HTERT RPE-1 (cell line): Measurements from ENCODE around the gene DIP2C.
"Not testable (repeated sequence)": the region's sequence is repeated elsewhere in the genome, so short reads cannot be mapped to it uniquely, and the experiment has no call there.

Experiments used
- in situ Hi-C: fragments of 300-500 bp; cut with MboI; formaldehyde crosslinking; loops from 4 replicates; pipeline ENCODE4 v1.14.3; 2020; ENCODE audit warnings: low sequenced_read_pairs

The DIP2C gene

DNA sequence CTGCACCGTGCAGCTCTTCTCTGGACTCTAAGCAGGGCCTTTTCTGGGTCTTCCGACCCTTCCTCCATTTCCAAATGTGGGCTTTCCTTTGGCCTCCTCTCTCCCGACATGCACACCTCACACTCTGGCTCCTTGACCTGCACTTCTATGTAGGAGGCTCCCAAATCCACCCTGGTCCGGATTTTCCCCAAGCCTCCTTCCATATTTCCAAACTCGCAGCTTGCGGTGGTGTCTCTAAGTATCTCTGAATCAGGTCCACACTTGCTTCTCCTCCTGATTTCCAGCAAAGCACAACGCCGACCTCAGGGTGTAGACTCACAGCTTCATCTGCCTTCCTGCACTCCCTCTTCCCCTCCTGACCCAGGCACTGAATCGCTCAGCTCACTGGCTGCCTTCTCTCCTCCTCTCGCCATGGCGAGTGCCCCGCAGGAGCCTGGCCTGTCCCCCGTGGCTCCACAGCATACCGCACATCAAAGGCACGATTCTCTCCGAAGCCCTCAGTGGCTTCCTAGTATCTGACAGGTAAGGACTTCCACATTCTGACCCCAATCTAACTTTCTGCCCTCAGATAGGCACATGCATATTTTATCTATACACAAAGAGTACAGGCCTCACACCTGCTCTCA is 27.8 kb downstream of the DIP2C start:
- in situ Hi-C loops = no loop called here

DNA sequence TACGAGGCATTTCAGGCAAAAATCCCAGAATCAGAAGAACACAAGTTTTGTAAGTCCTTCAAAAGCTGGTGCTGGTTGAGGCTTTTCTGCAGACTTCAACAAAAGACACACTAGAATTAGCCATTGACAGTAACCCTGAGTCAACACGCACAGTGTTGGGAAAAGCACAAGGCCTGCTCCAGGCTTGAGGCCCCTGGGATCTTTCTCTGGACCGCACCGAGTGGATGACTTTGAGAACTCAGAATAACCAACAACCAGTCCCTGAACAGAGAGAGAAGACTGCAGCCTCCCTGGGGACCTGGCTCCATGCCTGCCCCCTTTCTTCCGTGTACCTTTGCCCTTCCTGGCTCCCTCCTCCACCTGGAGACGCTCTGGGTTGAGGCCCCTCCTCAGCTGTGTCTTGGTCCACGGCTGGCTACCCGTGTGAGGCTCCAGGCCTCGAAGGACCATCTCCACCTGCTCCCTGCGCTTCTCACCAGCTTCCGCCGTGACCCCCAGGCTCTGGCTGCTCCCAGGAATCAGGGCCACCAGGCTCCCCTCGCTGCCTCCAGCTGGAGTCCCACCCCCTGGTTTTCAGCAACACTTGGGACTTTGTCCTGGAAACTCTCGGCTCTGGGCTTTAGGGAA is 28.4 kb downstream of the DIP2C start:
- in situ Hi-C loops = no loop called here

DNA sequence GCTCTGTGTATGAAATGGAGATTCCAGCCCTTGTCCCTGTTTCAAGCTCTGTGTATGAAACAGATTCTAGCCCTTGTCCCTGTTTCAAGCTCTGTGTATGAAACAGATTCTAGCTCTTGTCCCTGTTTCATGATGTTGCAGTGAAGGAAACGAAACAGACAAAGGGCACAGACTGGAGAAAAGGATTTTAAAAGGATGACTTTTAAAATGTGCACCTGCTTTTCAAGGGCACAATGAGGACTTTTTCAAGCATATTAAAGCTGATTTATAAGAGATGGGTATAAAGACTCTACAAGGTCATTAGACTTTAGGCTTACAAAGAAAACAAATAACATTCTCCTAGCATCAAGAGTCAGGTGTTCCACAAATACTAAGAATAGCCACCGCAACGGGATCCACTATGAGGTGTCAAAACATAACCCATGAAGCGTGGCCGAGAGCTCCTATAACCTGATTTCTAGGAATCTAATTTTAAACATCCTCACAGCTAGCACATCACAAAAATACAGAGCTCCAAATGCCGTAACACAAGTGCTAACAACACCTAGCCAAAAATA is 29.0 kb downstream of the DIP2C start:
- in situ Hi-C loops = no loop called here

DNA sequence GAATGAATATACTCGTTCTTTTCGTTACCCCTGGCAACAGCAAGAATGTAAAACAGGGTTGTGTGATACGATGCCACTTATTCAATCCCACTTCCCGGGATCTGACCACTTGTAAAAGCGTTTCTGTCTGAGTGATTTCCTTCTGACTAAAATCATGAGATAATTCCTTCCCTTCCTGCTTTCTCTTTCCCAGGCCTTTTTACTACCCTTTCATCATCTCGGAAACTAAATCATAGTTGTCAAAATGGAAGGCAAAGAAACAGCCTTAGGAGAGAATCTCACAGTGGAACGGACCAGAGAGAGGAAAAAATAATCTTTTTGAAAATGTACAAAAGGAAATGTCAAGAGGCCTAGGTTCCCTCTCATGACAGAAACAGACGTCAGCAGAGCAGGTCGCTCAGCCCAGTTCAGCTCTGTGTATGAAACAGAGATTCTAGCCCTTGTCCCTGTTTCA is 29.8 kb downstream of the DIP2C start:
- in situ Hi-C loops = no loop called here

DNA sequence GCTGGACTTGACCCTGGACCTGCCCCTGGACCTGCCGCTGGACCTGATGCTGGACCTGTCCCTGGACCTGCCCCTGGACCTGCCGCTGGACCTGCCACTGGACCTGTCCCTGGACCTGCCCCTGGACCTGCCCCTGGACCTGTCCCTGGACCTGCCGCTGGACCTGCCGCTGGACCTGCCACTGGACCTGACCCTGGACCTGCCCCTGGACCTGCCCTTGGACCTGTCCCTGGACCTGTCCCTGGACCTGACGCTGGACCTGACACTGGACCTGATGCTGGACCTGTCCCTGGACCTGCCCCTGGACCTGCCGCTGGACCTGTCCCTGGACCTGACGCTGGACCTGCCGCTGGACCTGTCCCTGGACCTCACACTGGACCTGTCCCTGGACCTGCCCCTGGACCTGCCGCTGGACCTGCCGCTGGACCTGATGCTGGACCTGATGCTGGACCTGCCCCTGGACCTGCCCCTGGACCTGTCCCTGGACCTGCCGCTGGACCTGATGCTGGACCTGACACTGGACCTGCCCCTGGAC is 31.6 kb downstream of the DIP2C start:
- in situ Hi-C loops = not testable (repeated sequence)

DNA sequence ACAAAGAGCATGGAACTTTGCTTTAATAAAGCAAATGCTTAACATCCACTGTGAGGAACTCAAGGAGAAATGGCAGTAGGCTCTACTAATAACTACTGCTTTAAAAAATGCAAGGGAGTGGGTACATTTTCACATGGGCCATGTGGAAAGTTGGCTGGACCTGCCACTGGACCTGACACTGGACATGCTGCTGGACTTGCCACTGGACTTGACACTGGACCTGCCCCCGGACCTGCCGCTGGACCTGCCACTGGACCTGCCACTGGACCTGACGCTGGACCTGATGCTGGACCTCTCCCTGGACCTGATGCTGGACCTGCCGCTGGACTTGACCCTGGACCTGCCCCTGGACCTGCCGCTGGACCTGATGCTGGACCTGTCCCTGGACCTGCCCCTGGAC is 32.6 kb downstream of the DIP2C start:
- in situ Hi-C loops = no loop called here

DNA sequence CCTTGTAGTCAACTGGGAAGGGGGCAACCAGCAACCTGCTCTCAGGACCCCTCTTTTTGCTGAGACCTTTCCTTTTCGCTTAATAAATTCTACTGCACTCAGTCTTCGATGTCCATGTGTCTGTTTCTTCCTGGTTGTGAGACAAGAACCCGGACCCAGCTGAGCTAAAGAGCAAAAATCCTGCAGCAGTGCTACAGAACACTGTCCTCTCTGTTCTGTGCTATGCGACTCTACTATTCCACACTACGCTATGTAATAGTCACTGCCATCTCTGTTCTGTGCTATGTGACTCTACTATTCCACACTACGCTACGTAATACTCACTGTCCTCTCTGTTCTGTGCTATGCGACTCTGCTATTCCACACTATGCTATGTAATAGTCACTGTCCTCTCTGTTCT is 34.3 kb downstream of the DIP2C start:
- in situ Hi-C loops = no loop called here

DNA sequence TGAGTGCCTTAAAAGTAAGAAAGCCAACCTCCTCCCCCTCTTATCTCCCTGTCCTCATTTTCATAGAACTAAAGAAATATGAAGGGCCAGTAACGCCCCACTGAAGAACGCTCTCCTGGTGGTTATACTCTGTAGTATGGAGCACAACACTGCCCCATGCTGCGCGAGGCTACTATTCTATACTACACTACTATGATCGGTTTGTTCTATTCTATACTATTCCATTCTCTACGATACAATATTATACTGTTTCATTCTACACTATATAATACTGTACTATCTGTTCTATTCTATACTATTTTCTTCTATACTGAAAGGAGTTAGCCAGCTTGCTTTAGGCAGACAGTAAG is 34.8 kb downstream of the DIP2C start:
- in situ Hi-C loops = no loop called here

DNA sequence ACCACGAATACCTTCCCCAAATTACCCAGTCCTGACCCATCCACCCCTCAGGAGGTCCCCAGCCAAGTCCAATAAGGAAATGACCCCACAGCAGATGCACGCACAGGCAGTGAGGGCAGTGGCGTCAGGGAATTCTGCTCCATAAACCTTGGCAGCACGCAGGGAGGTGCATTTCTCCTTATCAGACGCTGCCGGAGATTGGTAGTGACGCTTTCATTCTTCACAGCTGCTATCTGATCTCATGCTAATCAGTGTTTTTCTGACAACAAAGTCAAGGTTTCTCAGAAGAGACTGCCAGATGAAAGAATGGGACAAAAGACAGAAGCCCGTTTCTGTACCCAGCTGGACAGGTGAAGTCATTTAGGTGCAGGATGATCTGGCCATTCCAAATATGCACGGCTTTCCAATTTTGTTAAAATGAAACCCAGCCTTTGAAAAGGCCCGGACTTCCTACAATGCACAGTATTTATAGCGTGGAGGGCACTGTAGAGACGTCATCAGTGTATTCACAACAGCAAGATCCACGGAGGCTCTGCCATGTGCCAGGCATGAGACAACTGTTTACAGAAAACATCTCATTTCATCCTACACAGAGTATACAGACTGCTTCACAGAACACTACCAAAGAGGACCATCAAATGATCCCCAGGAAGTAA is 35.3 kb downstream of the DIP2C start:
- in situ Hi-C loops = no loop called here

DNA sequence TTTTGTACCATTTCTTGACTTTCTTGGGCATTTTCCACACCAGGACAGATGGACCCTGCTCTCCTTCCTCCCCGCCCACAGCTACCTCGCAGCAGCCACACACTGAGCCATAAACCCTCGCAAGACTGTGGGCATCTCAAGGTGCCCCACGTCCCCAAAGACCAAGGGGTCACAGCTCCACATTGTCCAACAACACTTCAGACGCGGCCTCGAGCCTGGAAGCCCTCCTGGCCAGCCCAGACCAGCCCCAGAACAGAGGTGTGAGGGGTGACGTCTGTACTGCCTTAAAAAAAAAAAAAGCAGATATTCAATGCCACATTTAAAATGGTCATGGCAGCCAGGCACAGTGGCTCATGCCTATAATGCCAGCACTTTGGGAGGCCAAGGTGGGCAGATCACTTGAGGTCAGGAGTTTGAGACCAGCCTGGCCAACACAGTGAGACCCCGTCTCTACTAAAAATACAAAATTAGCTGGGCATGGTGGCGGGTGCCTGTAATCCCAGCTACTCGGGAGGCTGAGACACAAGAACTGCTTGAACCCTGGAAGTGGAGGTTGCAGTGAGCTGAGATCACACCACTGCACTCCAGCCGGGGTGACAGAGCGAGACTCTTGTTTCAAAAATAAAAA is 36.5 kb downstream of the DIP2C start:
- in situ Hi-C loops = not testable (repeated sequence)

DNA sequence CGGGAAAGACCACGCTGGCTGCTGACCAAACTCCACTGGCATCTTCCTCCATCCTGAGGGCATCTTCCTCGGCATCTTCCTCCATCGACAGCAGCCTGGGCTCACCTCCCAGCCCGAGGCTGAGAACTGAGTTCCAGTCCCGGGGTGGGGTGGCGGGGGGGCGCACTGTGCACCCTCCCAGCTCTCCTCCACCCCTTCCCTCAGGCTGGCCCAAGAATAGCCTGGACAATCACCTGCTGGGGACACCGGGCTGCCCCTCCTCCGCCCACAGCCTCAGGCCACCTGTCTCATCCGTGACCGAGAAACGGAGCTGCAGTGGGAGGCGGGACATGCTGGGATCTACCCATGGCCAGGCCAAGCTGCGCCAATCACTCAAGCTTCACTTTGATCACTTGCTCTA is 37.2 kb downstream of the DIP2C start:
- in situ Hi-C loops = no loop called here

DNA sequence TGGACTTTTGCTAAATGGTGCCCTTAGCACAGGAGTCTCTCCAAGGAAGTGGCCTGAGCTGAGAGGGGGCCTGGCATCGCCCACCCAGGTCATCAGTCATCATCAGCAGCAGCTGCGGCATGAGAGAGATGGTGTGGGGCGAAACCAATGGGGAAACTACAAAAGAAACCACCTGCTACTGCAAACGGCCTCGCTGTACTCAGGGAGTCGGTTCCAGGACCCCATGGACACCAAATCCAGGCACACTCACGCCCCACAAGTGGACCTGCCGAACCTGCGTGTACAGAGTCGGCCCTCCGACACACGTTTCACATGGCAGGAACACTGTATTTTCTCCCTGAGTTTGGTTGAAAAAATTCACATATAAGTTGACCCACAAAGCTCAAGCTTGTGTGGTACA is 37.8 kb downstream of the DIP2C start:
- in situ Hi-C loops = no loop called here

DNA sequence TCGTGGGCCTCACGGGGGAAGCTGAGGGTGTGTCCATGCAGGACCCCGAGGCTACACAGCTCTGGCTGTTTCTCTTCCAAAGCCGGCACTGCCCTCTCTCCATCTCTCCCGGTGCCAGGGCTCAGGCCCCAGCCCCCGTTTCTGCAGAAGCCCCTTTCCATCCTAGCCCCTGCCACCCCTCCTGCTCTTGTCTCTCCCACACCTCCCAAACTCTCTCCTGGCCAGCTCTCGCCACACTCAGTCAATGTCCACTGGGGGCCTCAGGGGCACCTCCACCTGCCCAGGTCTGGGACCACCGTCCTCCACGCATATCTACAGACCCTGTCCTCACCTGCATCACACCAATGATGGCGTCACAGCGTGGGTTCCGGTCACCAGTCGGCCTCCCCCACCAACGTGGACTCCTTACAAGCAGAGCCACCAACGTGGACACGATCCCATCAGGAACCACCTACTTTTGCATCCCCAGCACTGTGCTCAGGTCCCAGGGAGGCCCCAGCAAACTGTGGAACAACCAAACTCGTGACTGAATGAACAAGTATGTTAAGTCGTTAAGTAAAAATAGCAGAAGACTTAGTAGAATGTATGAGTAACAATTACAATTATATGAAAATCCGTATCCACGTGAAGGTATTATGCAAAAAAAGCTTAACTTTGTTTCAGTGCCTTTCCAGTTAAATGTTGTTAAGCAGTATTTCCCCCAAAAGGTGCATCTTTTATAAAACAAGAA is 38.4 kb downstream of the DIP2C start:
- in situ Hi-C loops = no loop called here

DNA sequence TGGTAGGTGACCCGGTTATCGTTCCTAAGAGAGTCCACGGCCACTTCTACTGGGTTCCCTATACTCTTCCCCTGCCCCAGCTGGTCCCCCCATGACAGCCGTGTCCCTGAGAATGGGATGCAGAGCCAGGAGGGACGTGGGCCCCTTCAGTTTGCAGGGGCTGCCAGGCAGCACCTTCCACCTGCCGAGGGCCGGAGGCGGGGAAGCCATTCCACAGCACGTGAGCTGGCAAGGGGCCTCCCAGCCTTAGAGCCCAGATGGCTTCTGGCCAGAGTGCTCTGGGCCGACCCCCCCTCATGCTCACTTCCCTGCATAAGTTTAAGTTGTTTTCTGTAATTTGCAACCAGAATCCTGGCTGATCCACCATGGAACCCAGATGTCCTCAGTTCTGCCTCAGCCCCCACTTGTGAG is 39.0 kb downstream of the DIP2C start:
- in situ Hi-C loops = no loop called here

DNA sequence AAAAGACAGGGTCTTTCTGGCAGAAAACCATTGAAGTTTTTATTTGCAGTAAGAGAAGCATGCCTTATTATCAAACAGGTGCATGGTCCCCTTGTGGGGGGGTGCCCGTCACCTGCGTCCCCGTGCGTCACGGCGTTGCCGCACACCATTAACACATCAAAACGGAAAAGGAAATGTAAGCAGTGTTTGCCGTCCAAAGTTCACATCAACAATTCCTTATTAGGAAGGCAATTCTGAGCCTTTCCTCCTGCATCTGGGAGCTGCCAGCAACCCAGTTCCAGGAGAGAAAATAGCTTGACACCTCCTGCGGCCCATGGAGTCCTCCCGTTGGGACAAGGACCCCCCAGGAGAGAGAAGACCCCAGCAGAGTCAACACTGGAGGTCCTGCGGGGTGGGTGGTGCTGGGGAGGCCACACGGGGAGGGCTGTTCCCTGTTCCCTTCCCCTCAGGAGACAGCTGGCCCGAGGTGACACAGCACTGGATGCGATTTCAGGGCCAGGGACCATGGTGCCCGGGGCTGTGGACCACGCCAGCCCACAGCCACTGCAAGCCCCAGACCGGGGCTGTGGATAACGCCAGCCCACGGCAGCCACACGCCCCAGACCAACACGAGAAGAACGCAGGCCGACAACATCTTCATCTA is 39.5 kb downstream of the DIP2C start:
- in situ Hi-C loops = no loop called here

DNA sequence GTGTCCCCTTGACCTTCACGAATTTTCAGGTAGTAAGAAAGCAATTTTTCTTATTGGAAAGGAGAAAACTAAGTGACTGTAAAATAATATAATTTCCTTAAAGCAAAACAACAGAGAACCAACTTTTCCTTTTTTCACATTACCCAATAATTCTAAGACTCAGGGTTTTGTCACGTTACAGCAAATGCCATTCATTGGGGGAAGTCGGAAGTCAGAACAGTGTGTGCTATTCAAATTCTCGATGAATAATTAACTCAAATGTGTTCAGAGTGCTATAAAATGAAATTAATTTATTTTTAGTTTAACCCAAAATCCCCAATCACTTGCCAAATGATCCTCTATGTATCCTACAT is 40.0 kb downstream of the DIP2C start:
- in situ Hi-C loops = no loop called here

DNA sequence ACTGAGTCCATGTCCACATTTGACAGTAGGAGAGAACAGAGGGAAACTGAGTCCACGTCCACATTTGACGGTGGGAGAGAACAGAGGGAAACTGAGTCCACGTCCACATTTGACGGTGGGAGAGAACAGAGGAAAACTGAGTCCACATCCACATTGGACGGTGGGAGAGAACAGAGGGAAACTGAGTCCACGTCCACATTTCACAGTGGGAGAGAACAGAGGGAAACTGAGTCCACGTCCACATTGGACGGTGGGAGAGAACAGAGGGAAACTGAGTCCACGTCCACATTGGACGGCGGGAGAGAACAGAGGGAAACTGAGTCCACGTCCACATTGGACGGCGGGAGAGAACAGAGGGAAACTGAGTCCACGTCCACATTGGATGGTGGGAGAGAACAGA is 42.4 kb downstream of the DIP2C start:
- in situ Hi-C loops = not testable (repeated sequence)

DNA sequence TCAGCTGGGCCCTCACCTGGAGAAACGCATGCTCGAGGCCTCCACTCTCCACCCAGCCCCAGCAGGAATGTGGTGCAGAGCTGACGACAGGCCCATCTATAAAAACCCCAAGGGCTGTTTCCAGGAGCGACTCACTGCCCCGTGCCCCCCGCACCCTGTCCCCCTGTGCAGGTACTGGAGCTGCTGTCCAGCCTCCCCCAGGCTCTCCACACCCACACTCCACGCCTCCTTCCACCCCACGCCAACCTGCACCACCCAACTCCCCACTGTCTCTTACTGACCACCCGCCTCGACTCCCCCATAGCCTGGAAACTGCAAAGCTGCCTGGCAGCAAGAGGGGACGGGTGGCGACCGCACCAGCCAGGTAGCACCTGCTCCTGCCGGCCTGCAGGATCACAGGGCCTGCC is 43.3 kb downstream of the DIP2C start:
- in situ Hi-C loops = no loop called here

DNA sequence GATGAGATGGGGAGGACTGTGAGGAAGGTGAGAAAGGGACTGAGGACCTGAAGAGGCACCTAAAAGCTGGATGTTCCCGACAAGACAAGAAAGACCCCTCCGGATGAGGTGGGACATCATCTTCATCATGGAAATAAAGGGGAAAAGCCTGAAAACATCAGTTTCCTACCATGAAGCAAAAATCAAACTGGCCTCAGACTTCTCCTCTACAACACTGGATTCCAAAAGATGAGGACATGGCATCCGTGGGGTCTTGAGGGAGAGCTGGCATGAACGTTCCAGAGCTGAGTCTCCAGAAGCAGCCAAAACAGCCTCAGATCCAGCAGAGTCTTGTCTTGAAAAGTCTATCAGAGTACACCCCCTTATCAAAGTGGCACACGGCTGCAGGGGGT is 44.5 kb downstream of the DIP2C start:
- in situ Hi-C loops = no loop called here
